SK-N-SH (cell line): ENCODE data around the gene INTS1. TPM values are rescaled to one million over a fixed set of nuclear protein-coding genes. Genes with fewer than 3 reads are reported as not detected.

ENCODE experiments used
- CTCF ChIA-PET: fragments of 300-600, 350-600 bp; formaldehyde crosslinking; extraction: SDS; loops from one replicate; lab custom pipeline; 2021; lab: Yijun Ruan, JAX
- POLR2A ChIA-PET: fragments of 350-600 bp; sonication (Branson Sonifier 250); formaldehyde crosslinking; extraction: SDS; loops from one replicate; lab custom pipeline; 2020; ENCODE audit warnings: antibody characterized with exemption, inconsistent platforms; lab: Yijun Ruan, JAX
- DNase-seq: peaks from one replicate; pipeline ENCODE4 v3.0.0; 2012
- H2AFZ ChIP-seq: fragments of 200-600 bp; sonication (generic); 2 replicates; pipeline ENCODE4 v1.8.1; 2016; ENCODE audit warnings: antibody characterized with exemption, mild to moderate bottlenecking, low read depth
- H3F3A ChIP-seq: fragments of 200-600 bp; sonication (generic); replicated peaks from 2 replicates; pipeline ENCODE3; 2016; ENCODE audit warnings: antibody characterized with exemption, mild to moderate bottlenecking; ENCODE audit not compliant: insufficient read depth
- H3K27ac ChIP-seq, 2 experiments: fragments of 200-500 bp in 1 of 2; fragments of 200-600 bp in 1 of 2; sonication (Bioruptor generic) in 1 of 2; sonication (generic), shearing (Covaris generic) in 1 of 2; 2 replicates each; pipeline versions ENCODE4 v1.5.1 to v1.6.1; 2014 to 2016; ENCODE audit warnings: low read depth in 2 of 2, inconsistent platforms in 1 of 2, low read length in 1 of 2, mild to moderate bottlenecking in 1 of 2, mixed read lengths in 1 of 2
- H3K27me3 ChIP-seq: fragments of 200-600 bp; sonication (generic), shearing (Covaris generic); 2 replicates; pipeline ENCODE4 v1.6.1; 2016; ENCODE audit warnings: mixed run types; ENCODE audit not compliant: insufficient read depth
- H3K36me3 ChIP-seq, 2 experiments: fragments of 200-500 bp in 1 of 2; fragments of 200-600 bp in 1 of 2; sonication (Bioruptor generic) in 1 of 2; sonication (generic) in 1 of 2; replicated peaks in 1 of 2; 2 replicates each; pipeline versions ENCODE3 to v1.5.1; 2014 to 2016; ENCODE audit warnings: low read length in 1 of 2, mild to moderate bottlenecking in 1 of 2; ENCODE audit not compliant: insufficient read depth in 2 of 2, control insufficient read depth in 1 of 2
- H3K4me1 ChIP-seq, 2 experiments: fragments of 200-500 bp in 1 of 2; fragments of 200-600 bp in 1 of 2; sonication (Bioruptor generic) in 1 of 2; sonication (generic), shearing (Covaris generic) in 1 of 2; 2 replicates each; pipeline versions ENCODE4 v1.5.1 to v1.6.1; 2014 to 2016; ENCODE audit warnings: low read depth in 1 of 2, low read length in 1 of 2, mixed run types in 1 of 2; ENCODE audit not compliant: insufficient read depth in 2 of 2, control insufficient read depth in 1 of 2
- H3K4me2 ChIP-seq: fragments of 200-600 bp; sonication (generic), shearing (Covaris generic); 2 replicates; pipeline ENCODE4 v1.6.1; 2017; ENCODE audit warnings: mixed run types
- H3K4me3 ChIP-seq, 2 experiments: fragments of 200-500 bp in 1 of 2; fragments of 200-600 bp in 1 of 2; sonication (Bioruptor generic) in 1 of 2; sonication (generic), shearing (Covaris generic) in 1 of 2; 2 replicates each; pipeline versions ENCODE4 v1.5.1 to v1.8.1; 2014 to 2016; ENCODE audit warnings: low read depth in 2 of 2, inconsistent platforms in 1 of 2, low read length in 1 of 2, mild to moderate bottlenecking in 1 of 2, mixed read lengths in 1 of 2, moderate library complexity in 1 of 2
- H3K79me2 ChIP-seq: fragments of 200-600 bp; sonication (generic); 2 replicates; pipeline ENCODE4 v1.8.1; 2017; ENCODE audit warnings: mild to moderate bottlenecking; ENCODE audit not compliant: insufficient read depth
- H3K9ac ChIP-seq: fragments of 200-600 bp; sonication (generic); 2 replicates; pipeline ENCODE4 v1.6.1; 2017; ENCODE audit warnings: mixed run types
- H3K9me2 ChIP-seq: fragments of 200-600 bp; sonication (generic); 2 replicates; pipeline ENCODE4 v1.6.1; 2017; ENCODE audit warnings: mixed run types
- H3K9me3 ChIP-seq: fragments of 200-600 bp; sonication (generic); 2 replicates; pipeline ENCODE4 v1.6.1; 2017; ENCODE audit warnings: mixed run types, mild to moderate bottlenecking, moderate library complexity
- H4K20me1 ChIP-seq: fragments of 200-600 bp; sonication (generic); 2 replicates; pipeline ENCODE4 v1.6.1; 2017; ENCODE audit warnings: mild to moderate bottlenecking, mixed run types; ENCODE audit not compliant: insufficient read depth
- EP300 ChIP-seq, 2 experiments: IDR thresholded peaks; 2 replicates each; pipeline versions ENCODE4 v1.4.0 to v1.6.1; 2012; ENCODE audit warnings: borderline replicate concordance in 1 of 2, low read depth in 1 of 2, low read length in 1 of 2
- EZH2phosphoT487 ChIP-seq: fragments of 200-600 bp; sonication (generic); IDR thresholded peaks from 2 replicates; pipeline ENCODE4 v1.6.1; 2017; ENCODE audit warnings: low read depth, mixed run types, mild to moderate bottlenecking, antibody characterized with exemption, moderate library complexity, borderline replicate concordance
- FOSL2 ChIP-seq: IDR thresholded peaks from 2 replicates; pipeline ENCODE4 v1.4.0; 2012; ENCODE audit warnings: low read depth, mild to moderate bottlenecking, moderate library complexity, borderline replicate concordance
- FOXM1 ChIP-seq: IDR thresholded peaks from 2 replicates; pipeline ENCODE4 v1.4.0; 2012; ENCODE audit warnings: low read depth, mild to moderate bottlenecking
- GATA2 ChIP-seq: sonication (generic); formaldehyde crosslinking; IDR thresholded peaks from 2 replicates; pipeline ENCODE4 v1.5.0; 2020; ENCODE audit warnings: mild to moderate bottlenecking, missing genetic modification reagents
- JUND ChIP-seq: IDR thresholded peaks from 2 replicates; pipeline ENCODE4 v1.4.0; 2012
- MXI1 ChIP-seq: IDR thresholded peaks from 2 replicates; pipeline ENCODE4 v1.6.1; 2012; ENCODE audit warnings: mild to moderate bottlenecking, low read depth, low read length, improper control_type of control experiment
- RAD21 ChIP-seq: IDR thresholded peaks from 2 replicates; pipeline ENCODE4 v1.6.1; 2012; ENCODE audit warnings: mild to moderate bottlenecking, low read length
- RFX5 ChIP-seq: IDR thresholded peaks from 2 replicates; pipeline ENCODE4 v1.6.1; 2012; ENCODE audit warnings: mild to moderate bottlenecking, improper control_type of control experiment, low read length
- SIN3A ChIP-seq: IDR thresholded peaks from 2 replicates; pipeline ENCODE4 v1.6.1; 2012; ENCODE audit warnings: low read depth, mild to moderate bottlenecking, low read length, moderate library complexity, borderline replicate concordance
- TAF1 ChIP-seq: IDR thresholded peaks from 2 replicates; pipeline ENCODE4 v1.6.1; 2012; ENCODE audit warnings: low read depth, mild to moderate bottlenecking, low read length, moderate library complexity, borderline replicate concordance
- TEAD4 ChIP-seq: IDR thresholded peaks from 2 replicates; pipeline ENCODE4 v1.4.0; 2012; ENCODE audit warnings: mild to moderate bottlenecking, borderline replicate concordance; ENCODE audit not compliant: insufficient read depth
- USF2 ChIP-seq: fragments of 150-350 bp; IDR thresholded peaks from 2 replicates; pipeline ENCODE4 v1.6.1; 2017; ENCODE audit warnings: antibody characterized with exemption, low read length, low read depth, borderline replicate concordance
- YY1 ChIP-seq: IDR thresholded peaks from 2 replicates; pipeline ENCODE4 v1.4.0; 2012; ENCODE audit warnings: low read depth, mild to moderate bottlenecking
- ZBTB33 ChIP-seq: IDR thresholded peaks from 2 replicates; pipeline ENCODE4 v1.4.0; 2012; ENCODE audit warnings: low read depth, borderline replicate concordance
- WGBS: methylation state at CpG from one replicate; pipeline ENCODE4 v1.1.6; 2017; ENCODE audit warnings: low lambda C conversion rate; 5-methylcytosine and 5-hydroxymethylcytosine counted together
- polyA plus RNA-seq, 3 experiments: library from polyadenylated mRNA; depleted of rRNA; stranded (reverse); fragments of >200 nt; gene quantifications; 2 replicates each; pipeline ENCODE4 v1.2.3, GENCODE V29; 2012

Gene INTS1
- polyA plus RNA-seq, 1 of the 3 experiments (the other 2 are of a cell fraction) = 48.1 TPM

- Histone ChIP-seq H3K9ac (no peak overlapping the region), H3K4me2 (no peak overlapping the region; the same call in 1 of the 2 replicates), H3K36me3 (peaks cover 27 to 52% of the 10 kb centered on the region in 2 experiments), H3K27ac (no peak overlapping the region), H4K20me1 (peaks cover 34% of the 10 kb centered on the region), H3K79me2 (peaks cover 42% of the 10 kb centered on the region), H3K4me3 (no peak overlapping the region), H3K9me2 (no peaks in the 10 kb centered on the region), H3K9me3 (no peaks in the 10 kb centered on the region), H3F3A (peaks cover under 1% of the 10 kb centered on the region), H3K4me1 (peaks cover 5 to 23% of the 10 kb centered on the region in 2 experiments; a peak in 2 of 4 replicates), H2AFZ (no peak overlapping the region), H3K27me3 (no peaks in the 10 kb centered on the region)
- 89% methylated on average over 21 of the region's 21 CpGs for WGBS
- ChIA-PET POLR2A (no interaction called here), CTCF (interaction anchor here (4.3 kb wide), 1 partner anchor 27 kb away, joined by 31 read pairs; no protein-coding TSS in a partner anchor)
- TF ChIP-seq YY1 = no peak
- TF ChIP-seq EZH2phosphoT487 = no peak
- no peak for TF ChIP-seq SIN3A
- no peak for TF ChIP-seq USF2
- no peak for TF ChIP-seq TEAD4
- TF ChIP-seq FOXM1 = no peak
- no peak for TF ChIP-seq MXI1
- TF ChIP-seq GATA2 (CRISPR knock-in tag) = no peak
- TF ChIP-seq TAF1 = no peak
- no peak for TF ChIP-seq EP300 (IDR thresholded peaks at IDR 0.05; ENCODE audit: borderline replicate concordance in 1 of 2, low read depth in 1 of 2, low read length in 1 of 2)
- TF ChIP-seq FOSL2 = no peak
- no peak for TF ChIP-seq JUND
- TF ChIP-seq RAD21 = no peak
- TF ChIP-seq RFX5 = no peak
- TF ChIP-seq ZBTB33 = no peak
- DNase-seq = no peak
These were observed 2.5 kb downstream of the INTS1 start for GRCh38 chr7:1501487-1502270.
